Subcutaneous abdominal adipose tissue (tissue), 5 donors: ENCODE data around the gene KLHDC8A.

Experiments
- H3K27ac ChIP-seq: one replicate; pipeline ENCODE4 v1.7.0; 2013; ENCODE audit warnings: low read depth, mild to moderate bottlenecking, inconsistent platforms, low read length, moderate library complexity
- H3K27me3 ChIP-seq, 5 donors: one replicate each; pipeline ENCODE4 v1.7.0; 2013; ENCODE audit warnings: low read length in 5 of 5, inconsistent platforms in 1 of 5; ENCODE audit not compliant: control insufficient read depth in 5 of 5, insufficient read depth in 4 of 5
- H3K36me3 ChIP-seq, 5 donors: one replicate each; pipeline ENCODE4 v1.7.0; 2013; ENCODE audit warnings: low read length in 5 of 5; ENCODE audit not compliant: control insufficient read depth in 5 of 5, insufficient read depth in 5 of 5
- H3K4me1 ChIP-seq, 5 donors: one replicate each; pipeline ENCODE4 v1.7.0; 2013; ENCODE audit warnings: low read length in 5 of 5, mild to moderate bottlenecking in 3 of 5, moderate library complexity in 1 of 5; ENCODE audit not compliant: control insufficient read depth in 5 of 5, insufficient read depth in 5 of 5
- H3K4me3 ChIP-seq, 5 donors: one replicate each; pipeline ENCODE4 v1.7.0; 2013; ENCODE audit warnings: low read length in 5 of 5, low read depth in 1 of 5
- H3K9ac ChIP-seq, 5 donors: one replicate each; pipeline ENCODE4 v1.7.0; 2013; ENCODE audit warnings: low read length in 5 of 5, mild to moderate bottlenecking in 4 of 5, moderate library complexity in 3 of 5
- H3K9me3 ChIP-seq, 5 donors: one replicate each; pipeline ENCODE4 v1.7.0; 2013; ENCODE audit warnings: low read length in 5 of 5; ENCODE audit not compliant: control insufficient read depth in 5 of 5
- donor health status: healthy.
- donor health status: healthy.
- donor health status: healthy.
- donor health status: healthy.
- donor health status: healthy.

KLHDC8A gene

GRCh38 chr1:205313563-205314308 is 43.0 kb downstream of the KLHDC8A start:
- Histone ChIP-seq H3K4me1 (peaks cover 0 to 52% (median 36%) of the 10 kb centered on the region in 5 donors), H3K4me3 (peak overlapping the region in 4 of 5 donors; percentile 9 to 25 (median 24)), H3K27ac (no peak overlapping the region), H3K27me3 (no peaks in the 10 kb centered on the region), H3K9me3 (no peaks in the 10 kb centered on the region), H3K9ac (peak overlapping the region in 1 of 5 donors; percentile 44), H3K36me3 (peaks cover 0 to 19% (median 11%) of the 10 kb centered on the region in 5 donors)

GRCh38 chr1:205312866-205313562 is 43.7 kb downstream of the KLHDC8A start:
- Histone ChIP-seq H3K27ac (no peak overlapping the region), H3K4me3 (peak overlapping the region in 3 of 5 donors; percentile 9 to 25 (median 23)), H3K4me1 (peaks cover 0 to 45% (median 30%) of the 10 kb centered on the region in 5 donors), H3K27me3 (no peaks in the 10 kb centered on the region), H3K9ac (peak overlapping the region in 1 of 5 donors; percentile 44), H3K9me3 (no peaks in the 10 kb centered on the region), H3K36me3 (peaks cover 0 to 21% (median 16%) of the 10 kb centered on the region in 5 donors)

- Histone ChIP-seq H3K4me3 (no peak overlapping the region), H3K27ac (no peak overlapping the region), H3K27me3 (no peaks in the 10 kb centered on the region), H3K9me3 (no peaks in the 10 kb centered on the region), H3K36me3 (peaks cover 0 to 40% (median 34%) of the 10 kb centered on the region in 5 donors), H3K4me1 (peaks cover 0 to 28% (median 17%) of the 10 kb centered on the region in 5 donors), H3K9ac (no peak overlapping the region)
Observed at GRCh38 chr1:205310976-205311704, 45.6 kb downstream of the KLHDC8A start.

DNA sequence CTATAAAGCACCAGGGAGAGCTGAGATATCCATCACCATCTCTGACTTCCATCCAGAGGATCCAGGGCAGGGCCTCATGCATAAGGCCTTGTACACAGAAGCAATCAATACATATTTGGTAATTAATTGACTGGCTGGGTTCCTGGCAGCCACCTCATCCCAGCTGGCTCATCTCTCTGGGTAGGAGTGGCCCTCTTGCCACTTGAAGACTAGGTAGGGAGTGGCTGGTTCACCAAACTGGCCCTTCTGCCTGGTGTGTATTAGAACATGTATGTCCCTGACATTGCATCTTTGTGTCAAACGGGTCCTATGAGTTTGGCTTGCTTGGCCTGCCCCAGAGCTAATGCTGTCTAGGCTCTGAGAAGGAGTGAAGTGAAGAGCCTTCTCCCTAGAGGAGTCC is 47.0 kb downstream of the KLHDC8A start:
- Histone ChIP-seq H3K4me3 (no peak overlapping the region), H3K9me3 (no peaks in the 10 kb centered on the region), H3K4me1 (peaks cover 0 to 23% (median 14%) of the 10 kb centered on the region in 5 donors), H3K9ac (no peak overlapping the region), H3K27ac (no peak overlapping the region), H3K27me3 (no peaks in the 10 kb centered on the region), H3K36me3 (peaks cover under 1 to 54% (median 44%) of the 10 kb centered on the region in 5 donors)

DNA sequence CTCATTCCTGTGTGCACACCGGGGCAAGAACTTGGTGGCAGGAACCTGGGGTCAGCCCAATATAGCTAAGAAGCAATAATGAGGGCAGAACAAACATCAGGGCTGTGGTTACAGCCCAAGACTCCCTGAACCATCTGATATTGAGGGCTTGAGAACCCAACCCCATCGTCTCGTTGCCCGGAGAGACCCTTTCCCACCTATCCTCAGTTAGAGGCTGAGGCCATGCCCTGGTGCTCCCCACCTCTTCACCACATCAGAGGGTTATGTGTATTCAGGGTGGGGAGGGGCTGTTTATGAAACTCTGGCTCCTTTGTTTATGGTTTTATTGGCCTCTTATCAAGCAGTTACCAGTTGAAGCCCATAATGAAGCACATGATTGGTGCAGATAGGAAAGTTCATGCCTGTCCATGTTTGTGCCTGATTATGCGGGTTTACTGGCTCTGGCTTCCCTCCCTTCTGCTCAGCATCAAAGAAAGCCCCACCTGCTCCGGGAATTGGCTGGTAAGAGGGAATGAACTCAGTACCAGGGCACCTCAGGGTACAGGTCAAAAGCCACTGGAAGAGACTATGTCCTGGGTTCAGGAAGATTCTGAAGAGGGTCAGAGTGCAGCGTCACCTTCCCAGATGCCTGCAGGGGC is 49.7 kb downstream of the KLHDC8A start:
- no peak overlapping the region for H3K27ac ChIP-seq
- no peaks in the 10 kb centered on the region for H3K9me3 ChIP-seq
- peaks cover 0 to 11% (median under 1%) of the 10 kb centered on the region in 5 donors for H3K4me1 ChIP-seq
- no peak overlapping the region for H3K4me3 ChIP-seq
- H3K36me3 ChIP-seq = peaks cover 3 to 74% (median 63%) of the 10 kb centered on the region in 5 donors
- no peaks in the 10 kb centered on the region for H3K27me3 ChIP-seq
- no peak overlapping the region for H3K9ac ChIP-seq

GRCh38 chr1:205304695-205305070 is 52.0 kb downstream of the KLHDC8A start:
- no peaks in the 10 kb centered on the region for H3K9me3 ChIP-seq
- H3K4me3 ChIP-seq = no peak overlapping the region
- peaks cover 3 to 57% (median 54%) of the 10 kb centered on the region in 5 donors for H3K36me3 ChIP-seq
- no peak overlapping the region for H3K9ac ChIP-seq
- no peaks in the 10 kb centered on the region for H3K27me3 ChIP-seq
- peaks cover 0 to 20% (median 13%) of the 10 kb centered on the region in 5 donors for H3K4me1 ChIP-seq
- H3K27ac ChIP-seq = no peak overlapping the region

DNA sequence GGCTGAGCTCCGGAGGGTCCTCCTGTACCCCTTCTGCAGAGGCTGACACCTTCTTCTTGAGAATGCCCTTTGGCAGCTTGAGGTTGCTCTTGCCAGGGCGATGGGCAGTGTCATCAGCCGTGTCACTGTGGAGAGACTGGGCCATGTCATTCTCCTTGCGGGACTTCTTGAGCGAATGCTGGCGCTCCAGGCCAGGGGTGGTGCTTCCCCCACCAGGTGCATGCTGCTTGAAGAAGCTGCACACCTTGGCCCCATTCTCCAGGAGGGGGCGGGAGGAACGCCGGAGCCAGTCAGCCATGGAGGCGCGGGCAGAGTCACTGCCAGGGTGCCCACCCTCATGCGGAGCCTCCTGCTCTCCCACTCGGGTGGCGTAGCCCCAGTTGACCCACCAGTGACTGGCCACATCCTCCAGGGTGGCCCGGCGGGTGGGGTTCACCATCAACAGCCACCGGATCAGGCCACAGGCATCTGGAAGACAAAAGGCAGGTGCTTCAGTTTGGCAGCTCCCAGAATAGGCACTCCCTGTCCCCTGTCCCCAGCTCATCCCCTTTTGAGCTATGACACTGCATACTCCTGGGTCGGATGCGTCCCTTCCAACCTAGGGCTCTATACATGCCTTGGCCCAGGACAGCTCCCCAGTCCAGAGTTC is 52.6 kb downstream of the KLHDC8A start:
- Histone ChIP-seq H3K9me3 (no peaks in the 10 kb centered on the region), H3K27me3 (no peaks in the 10 kb centered on the region), H3K9ac (no peak overlapping the region), H3K27ac (no peak overlapping the region), H3K4me1 (peaks cover 0 to 20% (median 13%) of the 10 kb centered on the region in 5 donors), H3K4me3 (no peak overlapping the region), H3K36me3 (peaks cover 3 to 55% (median 52%) of the 10 kb centered on the region in 5 donors)

DNA sequence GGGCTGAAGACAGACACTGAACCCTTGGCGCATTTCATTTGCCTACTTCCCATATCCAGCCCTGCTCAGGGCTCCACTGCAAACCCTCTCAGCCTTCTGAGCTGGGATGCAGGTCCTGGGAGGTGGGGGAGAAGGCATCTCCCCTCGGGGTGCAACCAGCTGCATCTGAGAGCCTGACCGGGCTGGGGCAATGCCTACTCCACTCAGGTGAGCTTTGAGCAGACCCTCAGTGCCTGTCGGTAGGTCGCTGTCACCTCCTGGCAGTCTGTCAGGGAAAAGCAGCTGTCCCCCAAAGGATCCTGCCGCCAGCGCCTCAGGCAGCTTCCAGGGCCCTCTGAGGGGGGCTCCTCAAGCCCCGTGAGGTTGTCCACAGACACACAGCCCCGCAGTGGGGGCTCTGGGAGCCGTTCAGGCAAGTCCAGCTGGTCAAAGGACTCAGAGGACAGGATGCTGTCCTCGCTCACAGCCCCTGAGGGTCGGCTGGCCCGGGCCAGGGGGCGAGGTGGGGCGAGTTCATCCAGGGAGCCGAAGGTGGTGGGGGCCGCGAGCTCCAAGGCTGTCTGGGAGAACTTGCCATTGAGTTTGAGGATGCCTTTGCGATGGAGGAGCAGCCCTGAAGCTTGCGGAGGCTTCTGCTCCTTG is 53.4 kb downstream of the KLHDC8A start:
- Histone ChIP-seq H3K9me3 (no peaks in the 10 kb centered on the region), H3K27me3 (no peaks in the 10 kb centered on the region), H3K27ac (no peak overlapping the region), H3K4me1 (peaks cover 0 to 20% (median 13%) of the 10 kb centered on the region in 5 donors), H3K9ac (no peak overlapping the region), H3K36me3 (peaks cover 3 to 55% (median 48%) of the 10 kb centered on the region in 5 donors), H3K4me3 (no peak overlapping the region)
